HUES6 (cell line): ENCODE data around the gene PSMC2.
"Not testable (repeated sequence)": the region's sequence is repeated elsewhere in the genome, so short reads cannot be mapped to it uniquely, and the experiment has no call there.

ENCODE experiments used
- H3K27ac ChIP-seq: 2 replicates; pipeline ENCODE4 v1.7.0; 2013; ENCODE audit warnings: low read depth, mild to moderate bottlenecking, low read length, inconsistent platforms
- H3K27me3 ChIP-seq: 2 replicates; pipeline ENCODE4 v1.6.1; 2013; ENCODE audit warnings: low read length; ENCODE audit not compliant: control insufficient read depth, insufficient read depth
- H3K36me3 ChIP-seq: 2 replicates; pipeline ENCODE4 v1.6.1; 2013; ENCODE audit warnings: low read length; ENCODE audit not compliant: control insufficient read depth, insufficient read depth
- H3K4me1 ChIP-seq: 2 replicates; pipeline ENCODE4 v1.6.1; 2013; ENCODE audit warnings: low read length; ENCODE audit not compliant: control insufficient read depth, insufficient read depth
- H3K4me3 ChIP-seq: 2 replicates; pipeline ENCODE4 v1.5.1; 2013; ENCODE audit warnings: low read depth, low read length
- H3K9ac ChIP-seq: one replicate; pipeline ENCODE4 v1.6.1; 2013; ENCODE audit warnings: mild to moderate bottlenecking, low read length
- H3K9me3 ChIP-seq: 2 replicates; pipeline ENCODE4 v1.6.1; 2013; ENCODE audit warnings: low read depth, low read length; ENCODE audit not compliant: control insufficient read depth, insufficient read depth

PSMC2 gene

GRCh38 chr7:103395071-103395470 lies 47.6 kb downstream of the PSMC2 start:
- Histone ChIP-seq H3K4me3 (no peak overlapping the region), H3K36me3 (no peaks in the 10 kb centered on the region), H3K9me3 (no peaks in the 10 kb centered on the region), H3K27me3 (no peaks in the 10 kb centered on the region), H3K4me1 (no peaks in the 10 kb centered on the region), H3K27ac (no peak overlapping the region), H3K9ac (no peak overlapping the region)

GRCh38 chr7:103396471-103396870 lies 49.0 kb downstream of the PSMC2 start:
- Histone ChIP-seq H3K9ac (no peak overlapping the region), H3K27me3 (no peaks in the 10 kb centered on the region), H3K36me3 (no peaks in the 10 kb centered on the region), H3K9me3 (no peaks in the 10 kb centered on the region), H3K4me1 (no peaks in the 10 kb centered on the region), H3K4me3 (no peak overlapping the region), H3K27ac (no peak overlapping the region)

- Histone ChIP-seq H3K9me3 (no peaks in the 10 kb centered on the region), H3K27ac (no peak overlapping the region), H3K4me1 (no peaks in the 10 kb centered on the region), H3K27me3 (no peaks in the 10 kb centered on the region), H3K4me3 (no peak overlapping the region), H3K36me3 (no peaks in the 10 kb centered on the region), H3K9ac (no peak overlapping the region)
These were observed 51.2 kb downstream of the PSMC2 start for GRCh38 chr7:103398483-103399127.

- not testable (repeated sequence) for H3K4me1 ChIP-seq, H3K4me3 ChIP-seq, H3K9me3 ChIP-seq, H3K9ac ChIP-seq, H3K27me3 ChIP-seq, H3K27ac ChIP-seq, H3K36me3 ChIP-seq
These were observed 52.2 kb downstream of the PSMC2 start for GRCh38 chr7:103399687-103400086.

- H3K27me3 ChIP-seq, H3K27ac ChIP-seq, H3K4me1 ChIP-seq, H3K9ac ChIP-seq, H3K36me3 ChIP-seq, H3K4me3 ChIP-seq, H3K9me3 ChIP-seq: not testable (repeated sequence)
These were observed 58.6 kb downstream of the PSMC2 start for GRCh38 chr7:103405789-103406613.

- H3K4me3 ChIP-seq = no peak overlapping the region
These were observed 64.7 kb downstream of the PSMC2 start for GRCh38 chr7:103412151-103412550.

GRCh38 chr7:103413407-103413806 lies 66.0 kb downstream of the PSMC2 start:
- Histone ChIP-seq H3K4me1 (no peaks in the 10 kb centered on the region), H3K27ac (no peak overlapping the region), H3K9me3 (no peaks in the 10 kb centered on the region), H3K27me3 (no peaks in the 10 kb centered on the region), H3K9ac (no peak overlapping the region), H3K36me3 (no peaks in the 10 kb centered on the region), H3K4me3 (no peak overlapping the region)

More at GRCh38 chr7:103412151-103412550, 64.7 kb downstream of the PSMC2 start:
- H3K4me1 ChIP-seq = no peaks in the 10 kb centered on the region
- no peaks in the 10 kb centered on the region for H3K36me3 ChIP-seq
- H3K9me3 ChIP-seq = no peaks in the 10 kb centered on the region
- no peak overlapping the region for H3K27ac ChIP-seq
- no peak overlapping the region for H3K9ac ChIP-seq
- H3K27me3 ChIP-seq = no peaks in the 10 kb centered on the region

GRCh38 chr7:103418241-103418640 lies 70.8 kb downstream of the PSMC2 start:
- no peaks in the 10 kb centered on the region for H3K36me3 ChIP-seq
- H3K27ac ChIP-seq = no peak overlapping the region
- H3K9ac ChIP-seq = no peak overlapping the region
- H3K4me1 ChIP-seq = no peaks in the 10 kb centered on the region
- H3K4me3 ChIP-seq = no peak overlapping the region
- H3K9me3 ChIP-seq = no peaks in the 10 kb centered on the region
- H3K27me3 ChIP-seq = no peaks in the 10 kb centered on the region
